ENCODE data around the gene PDE7B.
A peak's percentile ranks its signal among the peaks of the same experiment; 100 is the strongest.

PDE7B gene

GRCh38 chr6:136022224-136022874 lies 170.8 kb downstream of the PDE7B start:
- no peak overlapping the region for H3K27ac ChIP-seq
- in situ Hi-C loops (cut with HindIII; ENCODE audit: low pct_ligation_motif_present, low sequenced_read_pairs): no loop called here
- H3K4me3 ChIP-seq (ENCODE audit: low read depth, low read length): no peak overlapping the region
- H3K27me3 ChIP-seq (replicated peaks): no peaks in the 10 kb centered on the region
- DNase-seq: no peak
- no peaks in the 10 kb centered on the region for H3K36me3 ChIP-seq (replicated peaks)
- no peak for TF ChIP-seq CTCF (IDR thresholded peaks at IDR 0.05; ENCODE audit: low read depth, low read length, missing control alignments)

- no peaks in the 10 kb centered on the region for H3K36me3 ChIP-seq (replicated peaks)
- no peak for TF ChIP-seq CTCF (IDR thresholded peaks at IDR 0.05; ENCODE audit: low read depth, low read length, missing control alignments)
- H3K27ac ChIP-seq: no peak overlapping the region
- no peaks in the 10 kb centered on the region for H3K27me3 ChIP-seq (replicated peaks)
- in situ Hi-C loops (cut with HindIII; ENCODE audit: low pct_ligation_motif_present, low sequenced_read_pairs): no loop called here
- no peak overlapping the region for H3K4me3 ChIP-seq (ENCODE audit: low read depth, low read length)
- no peak for DNase-seq
These were observed 173.2 kb downstream of the PDE7B start for GRCh38 chr6:136024711-136025110.

- in situ Hi-C loops (cut with HindIII; ENCODE audit: low pct_ligation_motif_present, low sequenced_read_pairs): no loop called here
- H3K36me3 ChIP-seq (replicated peaks): no peaks in the 10 kb centered on the region
- H3K4me3 ChIP-seq (ENCODE audit: low read depth, low read length): no peak overlapping the region
- H3K27me3 ChIP-seq (replicated peaks): no peaks in the 10 kb centered on the region
- H3K27ac ChIP-seq: no peak overlapping the region
- DNase-seq: no peak
- no peak for TF ChIP-seq CTCF (IDR thresholded peaks at IDR 0.05; ENCODE audit: low read depth, low read length, missing control alignments)
These were observed 174.2 kb downstream of the PDE7B start for GRCh38 chr6:136025736-136026135.

GRCh38 chr6:136030131-136030530 lies 178.6 kb downstream of the PDE7B start:
- in situ Hi-C loops (cut with HindIII; ENCODE audit: low pct_ligation_motif_present, low sequenced_read_pairs): no loop called here
- H3K36me3 ChIP-seq (replicated peaks): no peaks in the 10 kb centered on the region
- H3K27me3 ChIP-seq (replicated peaks): no peaks in the 10 kb centered on the region
- no peak for TF ChIP-seq CTCF (IDR thresholded peaks at IDR 0.05; ENCODE audit: low read depth, low read length, missing control alignments)
- no peak overlapping the region for H3K27ac ChIP-seq
- H3K4me3 ChIP-seq (ENCODE audit: low read depth, low read length): no peak overlapping the region
- DNase-seq: no peak

GRCh38 chr6:136031982-136032381 lies 180.5 kb downstream of the PDE7B start:
- Histone ChIP-seq H3K36me3 (replicated peaks) (no peaks in the 10 kb centered on the region), H3K4me3 (ENCODE audit: low read depth, low read length) (no peak overlapping the region), H3K27ac (no peak overlapping the region), H3K27me3 (replicated peaks) (no peaks in the 10 kb centered on the region)
- DNase-seq: peak; percentile 68
- in situ Hi-C loops (cut with HindIII; ENCODE audit: low pct_ligation_motif_present, low sequenced_read_pairs): no loop called here
- TF ChIP-seq CTCF (IDR thresholded peaks at IDR 0.05; ENCODE audit: low read depth, low read length, missing control alignments): peak; percentile 75

GRCh38 chr6:136033416-136033815 lies 181.9 kb downstream of the PDE7B start:
- in situ Hi-C loops (cut with HindIII; ENCODE audit: low pct_ligation_motif_present, low sequenced_read_pairs): no loop called here
- H3K27ac ChIP-seq: no peak overlapping the region
- H3K4me3 ChIP-seq (ENCODE audit: low read depth, low read length): no peak overlapping the region
- H3K36me3 ChIP-seq (replicated peaks): no peaks in the 10 kb centered on the region
- no peaks in the 10 kb centered on the region for H3K27me3 ChIP-seq (replicated peaks)
- no peak for TF ChIP-seq CTCF (IDR thresholded peaks at IDR 0.05; ENCODE audit: low read depth, low read length, missing control alignments)
- DNase-seq: no peak

All from brain microvascular endothelial cell (primary cell).